Measurements from ENCODE around the gene SETSIP.
"Not testable (repeated sequence)": the region's sequence is repeated elsewhere in the genome, so short reads cannot be mapped to it uniquely, and the experiment has no call there.

SETSIP gene, protein sequence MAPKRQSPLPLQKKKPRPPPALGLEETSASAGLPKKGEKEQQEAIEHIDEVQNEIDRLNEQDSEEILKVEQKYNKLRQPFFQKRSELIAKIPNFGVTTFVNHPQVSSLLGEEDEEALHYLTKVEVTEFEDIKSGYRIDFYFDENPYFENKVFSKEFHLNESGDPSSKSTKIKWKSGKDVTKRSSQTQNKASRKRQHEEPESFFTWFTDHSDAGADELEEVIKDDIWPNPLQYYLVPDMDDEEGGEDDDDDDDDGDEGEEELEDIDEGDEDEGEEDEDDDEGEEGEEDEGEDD

DNA sequence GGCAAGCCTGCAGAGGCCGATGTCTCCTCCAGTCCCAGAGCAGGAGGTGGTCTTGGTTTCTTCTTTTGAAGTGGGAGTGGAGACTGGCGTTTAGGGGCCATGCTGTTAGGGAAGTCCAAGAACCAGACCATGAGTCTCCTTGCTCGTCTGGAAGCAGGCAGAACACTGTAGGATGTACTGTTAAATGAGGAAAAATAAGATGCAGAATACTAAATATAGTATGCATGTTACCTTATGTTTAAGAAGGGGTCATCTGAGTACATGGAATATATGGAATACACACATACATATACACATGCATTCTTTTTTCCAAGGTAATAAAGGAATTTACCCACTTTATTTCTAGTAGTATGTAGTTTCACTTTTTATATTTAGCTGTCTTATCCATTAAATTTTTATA lies at the start of gene SETSIP:
Gene SETSIP (minus strand): TSS at position 101 of the 400 bp plus-strand sequence. CDS start 0 bp downstream, at position 101.
- no peak for DNase-seq (ENCODE audit: low read depth)

DNA sequence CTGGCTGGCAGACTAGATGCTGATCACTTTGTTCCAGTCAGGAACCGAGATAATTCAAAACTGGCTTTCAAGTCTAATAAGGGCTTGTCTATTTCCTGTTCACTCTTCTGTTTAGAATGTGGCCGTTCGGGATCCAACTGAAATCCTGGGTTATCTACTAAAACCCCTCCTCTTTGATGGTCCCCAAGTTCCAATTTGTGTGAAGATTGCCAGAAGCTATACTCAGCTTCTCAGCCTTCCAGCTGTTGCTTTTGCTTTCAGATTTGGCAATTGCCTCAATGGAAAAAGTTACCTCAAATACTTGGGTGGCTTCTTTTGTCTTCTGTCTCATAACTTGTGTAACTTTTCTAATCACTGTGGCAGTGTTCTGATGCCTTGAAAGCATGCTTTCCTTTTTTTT lies 48.7 kb upstream of the SETSIP start:
- no peak for DNase-seq (ENCODE audit: low read depth)

DNA sequence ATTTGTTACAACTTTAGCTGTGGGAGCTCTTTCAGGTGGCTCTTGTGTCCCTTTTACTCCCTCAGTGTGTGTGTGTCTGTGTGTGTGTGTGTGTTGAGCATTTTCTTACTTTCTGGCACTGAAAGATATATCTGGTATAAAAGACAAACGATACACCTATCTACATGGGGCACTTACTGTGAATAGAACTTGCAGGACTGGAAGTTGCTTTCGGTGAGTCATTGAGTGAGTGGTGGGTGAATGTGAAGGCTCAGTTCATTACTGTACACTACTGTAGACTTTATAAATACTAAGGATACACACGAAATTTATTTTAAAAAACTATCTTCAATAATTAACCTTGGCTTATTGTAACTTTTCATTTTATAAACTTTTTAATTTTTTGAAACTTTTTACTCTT lies 43.6 kb upstream of the SETSIP start:
- peak; percentile 18 for DNase-seq (ENCODE audit: low read depth)

DNA sequence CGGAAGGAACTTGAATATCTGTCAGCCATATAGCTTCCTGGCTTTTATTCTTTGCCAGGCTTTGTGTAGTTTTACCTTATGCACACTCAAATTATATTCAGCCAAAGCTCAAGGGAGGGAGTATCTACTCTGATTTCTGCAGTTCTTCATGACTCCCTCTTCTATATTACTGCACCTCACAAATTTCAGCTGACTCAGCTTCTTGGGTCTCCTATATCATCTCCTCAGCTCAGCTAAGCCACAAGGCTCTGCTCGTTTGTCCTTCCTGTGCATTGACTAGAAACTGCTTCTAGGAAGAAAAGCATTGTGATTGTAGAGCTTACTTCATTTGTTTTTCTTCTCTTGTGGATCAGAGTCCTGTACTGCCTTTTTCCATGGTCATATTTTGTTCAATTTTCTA lies 42.3 kb upstream of the SETSIP start:
- DNase-seq (ENCODE audit: low read depth): no peak

DNA sequence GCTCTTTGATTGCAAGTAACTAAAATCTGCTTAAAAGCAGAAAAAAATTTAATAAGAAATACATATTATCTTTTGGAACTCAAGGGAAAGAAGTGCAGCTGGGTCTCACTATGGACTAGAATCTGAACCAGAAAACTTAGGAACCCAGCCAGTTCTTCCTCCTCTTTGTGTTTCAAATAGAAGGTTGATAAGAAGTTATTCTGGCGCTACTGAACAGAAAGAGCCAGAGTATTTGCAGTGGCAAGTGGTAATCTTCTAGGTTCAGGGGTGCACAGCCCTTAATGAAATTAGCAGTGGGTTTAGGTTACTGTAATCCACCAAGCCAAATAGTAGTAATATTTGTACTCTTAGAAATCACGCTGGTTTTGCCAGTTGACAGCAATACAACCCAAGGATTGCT lies 33.4 kb upstream of the SETSIP start:
- DNase-seq (ENCODE audit: low read depth): no peak

DNA sequence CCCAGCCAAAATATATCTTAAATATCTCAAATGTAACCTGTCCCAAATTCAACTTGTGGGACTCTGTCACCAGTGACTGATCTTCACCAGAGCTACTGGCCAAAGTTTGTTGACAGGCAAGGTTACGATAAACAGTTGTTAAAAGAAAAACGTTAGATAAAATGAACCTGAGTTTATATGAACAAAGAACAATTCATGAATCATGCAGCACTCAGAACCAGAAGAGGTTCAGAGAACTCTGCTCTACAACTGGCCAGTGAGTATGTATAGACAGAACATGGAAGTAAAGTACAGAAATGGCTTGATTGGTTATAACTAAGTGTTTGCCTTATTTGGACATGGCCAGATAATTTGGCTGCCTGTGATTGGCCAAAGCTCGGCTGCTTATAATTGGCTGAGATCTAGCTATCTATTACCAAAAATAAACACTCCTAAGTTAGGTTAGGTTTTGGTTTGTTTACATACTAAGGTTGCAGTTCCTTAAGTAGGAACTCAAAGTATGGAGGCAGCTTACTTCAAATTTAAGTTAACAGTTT lies 30.4 kb upstream of the SETSIP start:
- no peak for DNase-seq (ENCODE audit: low read depth)

DNA sequence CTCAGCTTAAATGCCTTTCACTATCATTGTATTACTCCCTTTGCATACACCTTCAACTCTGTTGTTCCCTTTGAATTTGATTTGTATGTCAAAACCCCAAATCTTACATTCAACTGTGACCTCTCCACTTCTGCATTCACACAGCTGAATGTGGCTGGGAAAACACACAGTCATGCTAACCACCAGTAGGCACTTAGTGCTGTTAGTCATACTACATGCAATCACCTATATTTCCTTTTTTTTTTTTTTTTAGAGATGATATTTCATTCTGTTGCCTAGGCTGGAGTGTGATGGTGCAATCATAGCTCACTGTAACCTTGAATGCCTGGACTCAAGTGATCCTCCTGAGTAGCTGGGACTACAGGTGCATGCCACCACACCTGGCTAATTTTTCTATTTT lies 21.1 kb upstream of the SETSIP start:
- peak; percentile 48 for DNase-seq (ENCODE audit: low read depth)

DNA sequence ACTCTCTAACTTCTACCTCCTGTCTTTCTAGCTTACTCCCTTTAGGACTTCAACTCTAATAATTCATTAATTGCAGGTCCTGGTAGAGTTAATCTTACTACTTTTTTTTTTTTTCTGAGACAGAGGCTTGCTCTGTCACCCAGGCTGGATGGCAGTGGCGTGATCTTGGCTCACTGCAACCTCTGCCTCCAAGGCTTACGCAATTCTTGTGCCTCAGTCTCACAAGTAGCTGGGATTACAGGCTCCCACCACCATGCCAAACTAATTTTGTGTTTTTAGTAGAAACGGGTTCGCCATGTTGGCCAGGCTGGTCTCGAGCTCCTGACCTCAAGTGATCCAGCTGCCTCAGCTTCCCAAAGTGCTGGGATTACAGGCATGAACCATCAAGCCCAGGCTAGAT lies 20.7 kb upstream of the SETSIP start:
- no peak for DNase-seq (ENCODE audit: low read depth)

DNA sequence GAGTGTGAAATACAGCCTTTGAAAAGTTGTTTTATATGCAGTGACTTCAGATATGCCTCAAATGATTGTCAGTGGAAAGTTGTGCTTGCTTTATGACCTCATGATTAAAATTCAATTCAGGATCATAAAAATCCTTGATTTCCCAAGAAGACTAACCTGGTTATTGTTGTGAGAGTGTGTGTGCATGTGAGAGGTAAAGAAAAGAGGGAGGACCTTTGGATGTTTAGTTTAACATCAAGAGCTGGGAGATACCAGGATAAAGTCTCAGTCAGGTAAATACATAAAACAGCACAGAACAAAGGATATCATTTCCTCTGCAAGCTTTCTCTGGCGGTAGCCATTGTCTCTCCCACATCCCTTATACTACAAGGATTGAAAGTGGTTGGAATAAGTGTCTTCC lies 19.4 kb upstream of the SETSIP start:
- DNase-seq (ENCODE audit: low read depth): no peak

DNA sequence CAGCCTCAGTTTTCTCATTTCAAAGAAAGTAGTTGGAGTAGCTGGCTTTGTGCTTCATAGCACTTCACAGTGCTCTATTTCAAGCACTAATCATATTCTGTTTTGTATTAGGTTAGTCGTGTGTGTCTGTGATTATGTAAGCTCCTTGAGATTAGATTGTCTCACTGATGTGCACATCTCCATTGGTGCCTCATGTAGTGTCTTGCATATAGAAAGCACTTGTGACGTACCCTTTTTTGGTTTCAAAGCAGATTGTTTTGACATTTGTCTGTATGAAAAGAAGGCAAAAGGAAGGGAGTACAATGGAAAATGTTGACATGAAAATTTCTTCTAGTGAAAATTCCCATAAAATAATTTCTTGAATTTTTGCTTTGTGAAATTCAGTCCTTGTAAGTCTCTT lies 18.9 kb upstream of the SETSIP start:
- no peak for DNase-seq (ENCODE audit: low read depth)

DNA sequence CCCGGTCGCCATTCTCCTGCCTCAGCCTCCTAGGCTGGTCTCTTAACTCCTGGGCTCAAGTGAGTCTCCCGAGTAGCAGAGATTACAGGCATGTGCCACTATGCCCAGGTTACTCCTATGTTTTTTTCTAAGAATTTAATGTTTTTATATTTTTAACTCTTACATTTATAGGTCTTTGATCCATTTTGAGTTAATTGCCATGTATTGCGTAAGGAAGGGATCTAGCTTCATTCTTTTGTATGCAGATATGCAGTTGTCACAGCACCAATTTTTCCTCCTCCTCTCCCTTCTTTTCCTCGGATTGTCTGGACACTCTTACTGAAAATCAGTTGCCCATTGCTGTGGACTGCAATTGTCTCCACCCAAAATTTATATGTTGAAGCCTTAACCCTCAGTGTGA lies 16.4 kb upstream of the SETSIP start:
- no peak for DNase-seq (ENCODE audit: low read depth)

DNA sequence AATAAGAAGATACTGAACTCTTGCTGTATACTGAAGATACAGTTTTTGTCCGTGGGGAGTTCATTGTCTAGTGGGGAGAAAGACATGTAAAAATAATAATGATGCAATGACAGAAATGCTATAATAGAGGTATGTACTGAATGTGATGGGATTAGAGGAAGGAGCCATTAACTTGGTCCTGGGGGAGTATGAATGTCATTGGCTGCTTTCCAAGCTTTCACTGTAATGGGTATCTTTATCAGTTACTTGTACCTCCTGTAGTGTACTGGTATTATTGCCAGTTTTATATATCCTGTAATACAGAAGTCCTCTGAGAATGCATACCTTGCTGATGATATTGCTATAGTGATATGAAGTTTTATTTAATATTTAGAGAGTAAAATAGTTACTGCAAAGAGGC lies 12.3 kb upstream of the SETSIP start:
- DNase-seq (ENCODE audit: low read depth): peak; percentile 52

DNA sequence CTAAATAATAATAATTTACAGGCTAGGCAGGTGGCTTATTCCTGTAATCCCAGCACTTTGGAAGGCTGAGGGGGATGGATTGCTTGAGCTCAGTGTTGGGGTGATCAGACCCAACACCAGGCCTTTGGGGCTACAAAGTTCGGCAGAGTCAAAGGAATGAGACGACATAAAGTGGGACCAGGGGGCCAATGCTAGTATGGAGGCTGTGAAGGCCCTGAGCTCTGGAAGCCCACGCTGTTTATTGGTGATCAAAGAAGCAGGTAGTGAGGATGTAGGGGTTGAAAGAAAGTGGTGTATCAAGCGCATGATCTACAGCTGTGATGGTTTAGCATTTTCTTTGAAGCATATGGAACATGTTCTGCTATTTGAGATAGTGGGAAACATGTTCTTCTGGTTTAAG lies 10.5 kb upstream of the SETSIP start:
- peak; percentile 7 for DNase-seq (ENCODE audit: low read depth)

DNA sequence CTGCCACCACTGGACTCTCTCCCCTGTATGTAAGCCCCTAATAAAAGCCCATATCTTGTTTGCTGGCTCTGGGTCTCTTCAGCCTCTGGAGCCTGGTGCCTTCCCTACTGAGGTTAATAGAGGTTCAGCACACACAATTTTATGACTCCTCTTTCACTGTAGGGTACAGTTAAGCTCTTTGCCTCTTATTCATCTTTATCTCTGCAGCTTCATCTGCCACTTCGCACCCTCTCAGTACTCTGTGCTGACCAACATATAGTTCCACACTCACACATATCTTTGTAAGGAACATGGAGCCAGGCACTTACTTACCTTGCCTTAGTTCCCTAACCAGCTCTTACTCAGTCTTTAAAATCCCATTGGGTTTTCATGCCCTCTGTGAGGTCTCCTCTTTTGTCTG lies 9.4 kb upstream of the SETSIP start:
- peak; percentile 69 for DNase-seq (ENCODE audit: low read depth)

DNA sequence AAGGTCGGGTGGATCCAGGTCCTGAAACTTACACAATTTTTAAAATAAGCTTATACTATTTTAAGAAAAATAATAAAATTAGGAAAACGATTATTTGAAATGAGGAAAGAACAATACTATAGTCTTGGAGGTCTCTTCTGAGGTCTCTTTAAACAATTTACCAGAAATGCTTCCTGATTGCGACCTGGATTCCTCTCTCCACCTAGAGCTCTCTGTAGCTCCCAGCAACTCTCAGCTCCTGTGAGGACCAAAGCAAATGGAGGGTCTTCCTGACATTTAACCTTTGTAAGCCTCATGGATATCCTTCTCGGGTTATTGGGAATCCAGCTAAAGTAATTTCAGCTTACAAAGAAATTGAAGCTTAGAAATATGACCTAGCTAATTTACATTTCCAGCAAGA lies 5.8 kb upstream of the SETSIP start:
- no peak for DNase-seq (ENCODE audit: low read depth)

DNA sequence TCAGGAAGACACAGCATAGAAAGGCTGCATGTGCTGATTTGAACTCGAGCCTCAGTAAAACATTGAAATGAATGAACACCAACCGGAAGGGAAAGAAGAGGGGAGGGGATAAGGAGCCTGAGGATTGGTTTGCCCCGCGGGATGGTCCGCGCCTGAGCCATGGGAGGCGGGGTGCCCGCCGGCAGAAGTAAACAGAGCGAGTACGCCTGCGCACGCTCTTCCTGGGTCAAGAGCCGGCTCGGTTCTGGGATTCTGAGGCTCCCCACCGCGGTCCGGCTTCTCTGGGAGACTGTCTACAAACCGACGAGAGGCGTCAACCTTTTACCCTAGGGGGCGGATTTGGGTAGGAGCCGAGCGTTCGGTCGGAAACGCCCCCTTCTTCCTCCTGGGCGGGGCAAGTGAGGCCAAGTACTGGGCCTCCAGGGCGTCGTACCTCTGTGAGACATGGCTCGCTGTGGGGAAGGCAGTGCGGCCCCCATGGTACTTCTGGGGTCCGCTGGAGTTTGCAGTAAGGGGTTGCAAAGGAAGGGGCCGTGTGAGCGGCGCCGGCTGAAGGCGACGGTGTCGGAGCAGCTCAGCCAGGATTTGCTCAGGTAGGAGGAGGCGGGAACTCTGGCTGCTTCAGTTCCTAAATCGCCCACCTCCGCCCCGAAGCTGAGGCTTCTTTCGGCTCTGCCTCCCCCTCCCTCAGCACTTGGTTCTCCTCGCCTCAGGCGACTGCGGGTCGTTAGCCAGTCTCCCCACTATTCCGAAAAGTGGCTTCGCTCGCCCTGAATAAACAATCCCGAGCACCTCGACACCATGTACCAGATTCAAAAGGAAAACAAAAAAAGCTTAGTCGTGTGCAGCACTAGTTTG lies 5.1 kb upstream of the SETSIP start, which contains the start of gene BTBD8:
Gene BTBD8 (plus strand): TSS at position 218 of the 858 bp plus-strand sequence. CDS start 227 bp downstream, at position 445.
- DNase-seq (ENCODE audit: low read depth): peak; percentile 73

DNA sequence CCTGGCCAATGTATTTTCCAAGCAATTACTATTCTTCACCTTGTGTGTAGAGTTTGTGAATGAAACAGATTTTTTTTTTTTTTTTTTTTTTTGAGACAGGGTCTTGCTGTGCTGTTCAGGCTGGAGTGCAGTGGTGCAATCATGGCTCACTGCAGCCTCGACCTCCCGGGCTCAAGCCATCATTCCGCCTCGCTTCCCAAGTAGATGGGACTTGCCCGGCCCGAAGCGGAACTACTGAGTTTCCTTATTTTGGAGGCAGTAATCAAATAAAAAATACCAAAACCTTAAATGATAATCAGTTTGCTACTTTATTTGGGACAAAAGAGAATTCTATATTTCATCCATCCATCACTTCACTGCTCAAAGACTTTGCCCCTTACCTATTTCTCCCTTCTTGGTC lies 4.2 kb upstream of the SETSIP start:
- DNase-seq (ENCODE audit: low read depth): no peak

DNA sequence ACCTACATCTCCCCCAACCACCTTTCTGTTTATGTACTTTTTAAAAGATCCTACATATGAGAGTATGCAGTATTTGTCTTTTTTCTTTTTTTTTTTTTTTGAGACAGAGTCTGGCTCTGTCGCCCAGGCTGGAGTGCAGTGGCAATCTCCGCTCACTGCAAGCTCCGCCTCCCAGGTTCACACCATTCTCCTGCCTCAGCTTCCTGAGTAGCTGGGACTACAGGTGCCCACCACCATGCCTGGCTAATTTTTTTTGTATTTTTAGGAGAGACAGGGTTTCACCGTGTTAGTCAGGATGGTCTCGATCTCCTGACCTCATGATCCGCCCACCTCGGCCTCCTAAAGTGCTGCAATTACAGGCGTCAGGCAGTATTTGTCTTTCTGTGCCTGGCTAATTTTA lies 2.9 kb upstream of the SETSIP start:
- DNase-seq (ENCODE audit: low read depth): not testable (repeated sequence)

DNA sequence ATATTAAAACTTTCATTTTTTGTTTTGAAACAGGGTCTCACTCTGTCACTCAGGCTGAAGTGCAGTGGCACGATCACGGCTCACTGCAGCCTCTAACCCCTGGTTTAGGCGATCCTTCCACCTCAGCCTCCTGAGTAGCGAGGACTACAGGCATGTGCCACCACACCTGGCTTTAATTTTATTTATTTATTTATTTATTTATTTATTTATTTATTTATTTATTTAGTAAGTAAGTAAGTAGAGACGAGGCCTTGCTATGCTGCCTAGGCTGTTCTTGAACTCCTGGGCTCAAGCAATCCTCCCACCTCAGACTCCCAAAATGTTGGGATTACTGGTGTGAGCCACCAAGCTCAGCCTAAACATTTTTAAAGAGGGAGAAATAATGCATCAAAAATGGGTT lies 1.2 kb upstream of the SETSIP start:
- no peak for DNase-seq (ENCODE audit: low read depth)

DNA sequence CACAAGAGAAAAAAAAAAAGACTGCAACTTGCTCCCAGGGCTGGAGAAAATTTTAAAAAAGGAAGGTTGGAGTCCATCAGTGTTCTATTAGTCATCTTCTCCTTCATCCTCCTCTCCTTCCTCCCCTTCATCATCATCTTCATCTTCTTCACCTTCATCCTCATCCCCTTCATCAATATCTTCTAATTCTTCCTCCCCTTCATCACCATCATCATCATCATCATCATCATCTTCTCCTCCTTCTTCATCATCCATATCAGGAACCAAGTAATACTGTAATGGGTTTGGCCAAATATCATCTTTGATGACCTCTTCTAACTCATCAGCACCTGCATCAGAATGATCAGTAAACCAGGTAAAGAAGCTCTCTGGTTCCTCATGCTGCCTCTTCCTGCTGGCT lies 765 bp downstream of the SETSIP start:
- not testable (repeated sequence) for DNase-seq (ENCODE audit: low read depth)

DNA sequence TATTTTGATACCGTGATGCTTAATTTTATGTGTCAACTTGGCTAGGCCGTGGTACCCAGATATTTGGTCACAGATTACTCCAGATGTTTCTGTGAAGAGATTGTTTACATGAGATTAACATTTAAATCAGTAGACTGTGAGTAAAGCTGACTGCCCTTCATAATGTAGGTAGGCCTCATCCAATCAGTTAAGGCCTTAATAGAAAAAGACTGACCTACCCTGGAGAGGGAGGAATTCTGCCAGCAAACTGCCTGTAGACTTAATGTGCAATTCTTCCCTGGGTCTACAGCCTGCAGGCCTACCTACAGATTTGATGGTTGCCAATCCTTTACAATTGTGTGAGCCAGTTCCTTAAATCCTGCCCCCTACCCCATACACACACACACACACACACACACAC lies 4.3 kb downstream of the SETSIP start:
- no peak for DNase-seq (ENCODE audit: low read depth)

DNA sequence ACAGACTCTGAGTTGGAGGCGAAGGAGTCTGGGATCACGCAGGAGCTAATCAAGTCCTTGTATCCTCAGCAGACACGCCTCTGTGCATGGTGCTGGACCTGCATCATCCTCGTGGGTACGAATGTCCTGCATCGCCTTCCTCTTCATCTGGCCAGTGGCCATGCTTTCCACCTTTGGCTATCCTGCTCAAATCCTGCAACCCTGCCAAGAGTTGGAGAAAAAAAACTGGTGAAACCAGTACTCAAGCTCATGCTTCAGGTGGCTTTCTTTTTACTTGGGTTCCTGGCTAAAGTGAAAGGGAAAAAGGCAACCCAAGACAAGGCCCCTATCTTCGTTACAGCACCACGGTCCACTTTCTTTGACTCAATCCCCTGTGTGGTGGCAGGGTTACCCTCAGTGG lies 8.9 kb downstream of the SETSIP start:
- DNase-seq (ENCODE audit: low read depth): no peak

DNA sequence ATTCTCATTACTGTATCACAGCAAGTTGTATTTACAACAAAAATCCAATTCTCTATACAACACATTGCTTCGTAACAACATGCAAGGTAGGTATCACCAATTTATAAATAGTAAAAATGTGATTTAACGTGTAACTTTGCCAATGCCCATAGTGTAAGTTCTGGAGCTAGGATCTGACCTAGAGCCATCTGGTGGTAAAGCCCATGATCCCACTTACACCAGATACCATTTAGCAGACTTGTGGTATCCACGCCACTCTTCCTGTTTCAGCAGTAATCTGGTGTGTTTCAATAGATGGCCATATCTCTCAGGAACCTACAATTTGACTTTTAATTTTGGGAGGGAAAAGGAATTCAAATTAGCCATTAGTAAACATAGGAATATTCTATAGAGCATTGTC lies 10.2 kb downstream of the SETSIP start:
- DNase-seq (ENCODE audit: low read depth): no peak
